ENCODE results near the gene TP53TG5.
"Not testable (repeated sequence)": the region's sequence is repeated elsewhere in the genome, so short reads cannot be mapped to it uniquely, and the experiment has no call there.

The TP53TG5 gene

GRCh38 chr20:45355209-45356084 is 22.7 kb downstream of the TP53TG5 start:
- DNase-seq (ENCODE audit: low read depth): no peak
- H3K4me3 ChIP-seq (ENCODE audit: control insufficient read depth, low read depth, low read length): no peak overlapping the region
- no peak for TF ChIP-seq CTCF (IDR thresholded peaks at IDR 0.05; ENCODE audit: control insufficient read depth, insufficient read depth, low read depth, low read length, missing control alignments)

GRCh38 chr20:45354423-45355208 is 23.5 kb downstream of the TP53TG5 start:
- no peak for DNase-seq (ENCODE audit: low read depth)
- no peak overlapping the region for H3K4me3 ChIP-seq (ENCODE audit: control insufficient read depth, low read depth, low read length)
- no peak for TF ChIP-seq CTCF (IDR thresholded peaks at IDR 0.05; ENCODE audit: control insufficient read depth, insufficient read depth, low read depth, low read length, missing control alignments)

- TF ChIP-seq CTCF (IDR thresholded peaks at IDR 0.05; ENCODE audit: control insufficient read depth, insufficient read depth, low read depth, low read length, missing control alignments): no peak
- no peak overlapping the region for H3K4me3 ChIP-seq (ENCODE audit: control insufficient read depth, low read depth, low read length)
- DNase-seq (ENCODE audit: low read depth): no peak
These were observed 24.4 kb downstream of the TP53TG5 start for GRCh38 chr20:45353746-45354145.

GRCh38 chr20:45352729-45353128 is 25.4 kb downstream of the TP53TG5 start:
- TF ChIP-seq CTCF (IDR thresholded peaks at IDR 0.05; ENCODE audit: control insufficient read depth, insufficient read depth, low read depth, low read length, missing control alignments): no peak
- no peak overlapping the region for H3K4me3 ChIP-seq (ENCODE audit: control insufficient read depth, low read depth, low read length)
- DNase-seq (ENCODE audit: low read depth): no peak

- H3K4me3 ChIP-seq (ENCODE audit: control insufficient read depth, low read depth, low read length); DNase-seq (ENCODE audit: low read depth): not testable (repeated sequence)
These were observed 27.3 kb downstream of the TP53TG5 start for GRCh38 chr20:45350795-45351194.

- no peak for TF ChIP-seq CTCF (IDR thresholded peaks at IDR 0.05; ENCODE audit: control insufficient read depth, insufficient read depth, low read depth, low read length, missing control alignments)
- H3K4me3 ChIP-seq (ENCODE audit: control insufficient read depth, low read depth, low read length): no peak overlapping the region
- DNase-seq (ENCODE audit: low read depth): no peak
These were observed 27.9 kb downstream of the TP53TG5 start for GRCh38 chr20:45350217-45350616.

All from AG09309 (cell line).